MM.1S (cell line): ENCODE data around the gene CD207.

Experiments used
- DNase-seq: peaks from one replicate; pipeline ENCODE4 v3.0.0-alpha.2; 2015
- H2AFZ ChIP-seq: fragments of 300-600 bp; sonication (generic); 2 replicates; pipeline ENCODE4 v1.6.0; 2016; ENCODE audit warnings: antibody characterized with exemption, low read length
- H3F3A ChIP-seq: fragments of 300-600 bp; sonication (generic); 2 replicates; pipeline ENCODE4 v1.6.1; 2016; ENCODE audit warnings: mild to moderate bottlenecking, antibody characterized with exemption, low read length, moderate library complexity, mixed read lengths; ENCODE audit not compliant: insufficient read depth
- H3K27ac ChIP-seq: fragments of 300-600 bp; sonication (generic); 2 replicates; pipeline ENCODE4 v1.5.1; 2016; ENCODE audit warnings: mild to moderate bottlenecking, low read length
- H3K27me3 ChIP-seq: fragments of 300-600 bp; sonication (generic); replicated peaks from 2 replicates; pipeline ENCODE4 v1.6.0; 2016; ENCODE audit warnings: low read length; ENCODE audit not compliant: insufficient read depth
- H3K36me3 ChIP-seq: fragments of 300-600 bp; sonication (generic); replicated peaks from 2 replicates; pipeline ENCODE4 v1.6.1; 2016; ENCODE audit warnings: mild to moderate bottlenecking, low read length, mixed read lengths; ENCODE audit not compliant: insufficient read depth
- H3K4me1 ChIP-seq: fragments of 300-600 bp; sonication (generic); 2 replicates; pipeline ENCODE4 v1.6.1; 2016; ENCODE audit warnings: low read length, mixed read lengths
- H3K4me2 ChIP-seq: fragments of 300-600 bp; sonication (generic); 2 replicates; pipeline ENCODE4 v1.6.0; 2016; ENCODE audit warnings: low read depth, low read length
- H3K4me3 ChIP-seq: fragments of 300-600 bp; sonication (generic); 2 replicates; pipeline ENCODE4 v1.5.1; 2016; ENCODE audit warnings: low read length, mixed read lengths
- H3K79me2 ChIP-seq: fragments of 300-600 bp; sonication (generic); 2 replicates; pipeline ENCODE4 v1.6.1; 2016; ENCODE audit warnings: mixed run types, low read length, mixed read lengths
- H3K9ac ChIP-seq: fragments of 300-600 bp; sonication (generic); 2 replicates; pipeline ENCODE4 v1.6.1; 2016; ENCODE audit warnings: low read length, mixed read lengths
- H3K9me2 ChIP-seq: fragments of 300-600 bp; sonication (generic); replicated peaks from 2 replicates; pipeline ENCODE4 v1.6.1; 2016; ENCODE audit warnings: mild to moderate bottlenecking, low read length, mixed read lengths; ENCODE audit not compliant: insufficient read depth
- H3K9me3 ChIP-seq: fragments of 300-600 bp; sonication (generic); replicated peaks from 2 replicates; pipeline ENCODE4 v1.6.1; 2016; ENCODE audit warnings: mild to moderate bottlenecking, low read length, mixed read lengths; ENCODE audit not compliant: insufficient read depth
- H4K20me1 ChIP-seq: fragments of 300-600 bp; sonication (generic); 2 replicates; pipeline ENCODE4 v1.6.1; 2016; ENCODE audit warnings: mild to moderate bottlenecking, low read length, moderate library complexity, mixed read lengths; ENCODE audit not compliant: insufficient read depth
- EZH2 ChIP-seq: fragments of 300-600 bp; sonication (generic); optimal IDR thresholded peaks from 2 replicates; pipeline ENCODE3; 2017; ENCODE audit warnings: low read depth, mild to moderate bottlenecking, antibody characterized with exemption, low read length, mixed read lengths
- EZH2phosphoT487 ChIP-seq: fragments of 300-600 bp; sonication (generic); IDR thresholded peaks from 2 replicates; pipeline ENCODE4 v1.6.1; 2018; ENCODE audit warnings: antibody characterized with exemption, low read length
- TF ChIP-seq, protein P1 (sequence below): fragments of 300-600 bp; sonication (generic); IDR thresholded peaks from 2 replicates; pipeline ENCODE4 v1.5.1; 2016; ENCODE audit warnings: antibody characterized with exemption, low read length, mixed read lengths

Gene CD207

GRCh38 chr2:70830366-70830765, 5.2 kb downstream of the CD207 start:
- Histone ChIP-seq H2AFZ (no peak overlapping the region), H4K20me1 (no peaks in the 10 kb centered on the region), H3K9me3 (no peaks in the 10 kb centered on the region), H3K4me1 (no peaks in the 10 kb centered on the region), H3K9ac (no peak overlapping the region), H3K36me3 (no peaks in the 10 kb centered on the region), H3K4me2 (no peak overlapping the region), H3F3A (no peaks in the 10 kb centered on the region), H3K27ac (no peak overlapping the region), H3K4me3 (no peak overlapping the region), H3K79me2 (no peaks in the 10 kb centered on the region), H3K27me3 (no peaks in the 10 kb centered on the region), H3K9me2 (no peaks in the 10 kb centered on the region)
- DNase-seq = no peak
- TF ChIP-seq, protein P1, sequence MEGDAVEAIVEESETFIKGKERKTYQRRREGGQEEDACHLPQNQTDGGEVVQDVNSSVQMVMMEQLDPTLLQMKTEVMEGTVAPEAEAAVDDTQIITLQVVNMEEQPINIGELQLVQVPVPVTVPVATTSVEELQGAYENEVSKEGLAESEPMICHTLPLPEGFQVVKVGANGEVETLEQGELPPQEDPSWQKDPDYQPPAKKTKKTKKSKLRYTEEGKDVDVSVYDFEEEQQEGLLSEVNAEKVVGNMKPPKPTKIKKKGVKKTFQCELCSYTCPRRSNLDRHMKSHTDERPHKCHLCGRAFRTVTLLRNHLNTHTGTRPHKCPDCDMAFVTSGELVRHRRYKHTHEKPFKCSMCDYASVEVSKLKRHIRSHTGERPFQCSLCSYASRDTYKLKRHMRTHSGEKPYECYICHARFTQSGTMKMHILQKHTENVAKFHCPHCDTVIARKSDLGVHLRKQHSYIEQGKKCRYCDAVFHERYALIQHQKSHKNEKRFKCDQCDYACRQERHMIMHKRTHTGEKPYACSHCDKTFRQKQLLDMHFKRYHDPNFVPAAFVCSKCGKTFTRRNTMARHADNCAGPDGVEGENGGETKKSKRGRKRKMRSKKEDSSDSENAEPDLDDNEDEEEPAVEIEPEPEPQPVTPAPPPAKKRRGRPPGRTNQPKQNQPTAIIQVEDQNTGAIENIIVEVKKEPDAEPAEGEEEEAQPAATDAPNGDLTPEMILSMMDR = no peak
- TF ChIP-seq EZH2 = no peak
- TF ChIP-seq EZH2phosphoT487 = no peak

GRCh38 chr2:70829916-70830315, 5.7 kb downstream of the CD207 start:
- no peaks in the 10 kb centered on the region for H3K36me3 ChIP-seq
- H3K27ac ChIP-seq = no peak overlapping the region
- no peak overlapping the region for H3K9ac ChIP-seq
- H3K9me3 ChIP-seq = no peaks in the 10 kb centered on the region
- H3K9me2 ChIP-seq = no peaks in the 10 kb centered on the region
- no peak overlapping the region for H3K4me2 ChIP-seq
- H3K4me3 ChIP-seq = no peak overlapping the region
- no peak for DNase-seq
- no peaks in the 10 kb centered on the region for H3K4me1 ChIP-seq
- no peak overlapping the region for H2AFZ ChIP-seq
- no peaks in the 10 kb centered on the region for H3F3A ChIP-seq
- H3K27me3 ChIP-seq = no peaks in the 10 kb centered on the region
- TF ChIP-seq EZH2phosphoT487 = no peak
- TF ChIP-seq, protein P1 = no peak
- no peak for TF ChIP-seq EZH2
- no peaks in the 10 kb centered on the region for H3K79me2 ChIP-seq
- H4K20me1 ChIP-seq = no peaks in the 10 kb centered on the region

- H3K9me2 ChIP-seq = no peaks in the 10 kb centered on the region
- H3K4me2 ChIP-seq = no peak overlapping the region
- H3K79me2 ChIP-seq = no peaks in the 10 kb centered on the region
- H3K9me3 ChIP-seq = no peaks in the 10 kb centered on the region
- no peaks in the 10 kb centered on the region for H3K27me3 ChIP-seq
- no peak for DNase-seq
- H2AFZ ChIP-seq = no peak overlapping the region
- no peak overlapping the region for H3K9ac ChIP-seq
- no peak overlapping the region for H3K27ac ChIP-seq
- no peaks in the 10 kb centered on the region for H3K4me1 ChIP-seq
- H4K20me1 ChIP-seq = no peaks in the 10 kb centered on the region
- TF ChIP-seq EZH2 = no peak
- no peaks in the 10 kb centered on the region for H3K36me3 ChIP-seq
- no peaks in the 10 kb centered on the region for H3F3A ChIP-seq
- H3K4me3 ChIP-seq = no peak overlapping the region
Measured at GRCh38 chr2:70828914-70829824, 6.4 kb downstream of the CD207 start.

DNA sequence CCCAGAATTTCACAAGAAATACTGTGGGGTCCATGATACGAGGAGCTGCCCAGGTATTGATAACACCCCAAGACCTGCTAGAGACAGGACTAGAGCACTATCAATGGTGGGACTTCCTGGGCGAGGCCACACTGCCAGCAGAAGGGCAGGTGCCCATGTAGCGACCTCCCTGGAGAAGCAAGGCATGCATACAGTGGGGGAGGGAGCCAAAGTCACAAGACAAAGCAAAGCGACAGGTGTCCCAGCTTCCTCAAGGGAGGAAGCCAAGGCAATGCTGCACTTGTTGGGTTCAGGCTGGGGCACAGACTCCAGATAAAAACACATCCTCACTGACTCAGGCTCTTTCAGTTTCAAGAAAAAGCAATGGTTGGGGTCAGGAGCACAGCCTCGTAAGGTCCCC, 7.5 kb downstream of the CD207 start:
- Histone ChIP-seq H3K4me1 (no peaks in the 10 kb centered on the region), H3K79me2 (no peaks in the 10 kb centered on the region), H3K36me3 (no peaks in the 10 kb centered on the region), H3K27ac (no peak overlapping the region), H3F3A (no peaks in the 10 kb centered on the region), H3K4me2 (no peak overlapping the region), H3K4me3 (no peak overlapping the region), H3K9me2 (no peaks in the 10 kb centered on the region), H3K27me3 (no peaks in the 10 kb centered on the region), H2AFZ (no peak overlapping the region), H4K20me1 (no peaks in the 10 kb centered on the region), H3K9me3 (no peaks in the 10 kb centered on the region), H3K9ac (no peak overlapping the region)
- peak; percentile 12 for DNase-seq
- TF ChIP-seq, protein P1 = no peak
- no peak for TF ChIP-seq EZH2
- TF ChIP-seq EZH2phosphoT487 = no peak
